K562 (cell line): ENCODE measurements around the gene L3MBTL1. TPM values are rescaled to one million over a fixed set of nuclear protein-coding genes. Genes with fewer than 3 reads are reported as not detected.

Source experiments
- BRD9 ChIP-seq: fragments of 450-650 bp; IDR thresholded peaks from 2 replicates; pipeline ENCODE4 v1.6.1; 2018; ENCODE audit warnings: low read depth; ENCODE audit not compliant: partially characterized antibody
- EWSR1 ChIP-seq: fragments of 450-650 bp; IDR thresholded peaks from 2 replicates; pipeline ENCODE4 v1.6.1; 2018; ENCODE audit warnings: borderline replicate concordance, mild to moderate bottlenecking, low read depth, moderate library complexity; ENCODE audit not compliant: partially characterized antibody
- GTF2E2 ChIP-seq: fragments of 200-800 bp; sonication (Bioruptor generic); IDR thresholded peaks from 2 replicates; pipeline ENCODE4 v1.6.1; 2016; ENCODE audit warnings: missing genetic modification characterization, missing compliant biosample characterization
- JUN ChIP-seq, 2 experiments: sonication (generic) in 1 of 2; formaldehyde crosslinking in 1 of 2; IDR thresholded peaks; 2 replicates each; pipeline versions ENCODE4 v1.6.1 to v1.8.0; 2012 to 2022; ENCODE audit warnings: borderline replicate concordance in 2 of 2, mild to moderate bottlenecking in 2 of 2, improper control_type of control experiment in 1 of 2, low read depth in 1 of 2, low read length in 1 of 2, missing genetic modification reagents in 1 of 2
- L3MBTL2 ChIP-seq: fragments of 450-650 bp; IDR thresholded peaks from 2 replicates; pipeline ENCODE4 v1.6.1; 2016; ENCODE audit warnings: mild to moderate bottlenecking, moderate library complexity
- MED1 ChIP-seq: sonication (generic); formaldehyde crosslinking; IDR thresholded peaks from 2 replicates; pipeline ENCODE4 v1.8.1; 2023; ENCODE audit warnings: missing genetic modification reagents, borderline replicate concordance
- MIER1 ChIP-seq: fragments of 450-650 bp; IDR thresholded peaks from 2 replicates; pipeline ENCODE4 v1.6.1; 2016; ENCODE audit warnings: antibody characterized with exemption, mild to moderate bottlenecking, low read depth
- THRAP3 ChIP-seq: fragments of 450-650 bp; IDR thresholded peaks from 2 replicates; pipeline ENCODE4 v1.6.1; 2016; ENCODE audit warnings: mild to moderate bottlenecking, inconsistent platforms, borderline replicate concordance
- ZNF12 ChIP-seq: sonication (generic); formaldehyde crosslinking; IDR thresholded peaks from 2 replicates; pipeline ENCODE4 v1.4.0; 2020; ENCODE audit warnings: mild to moderate bottlenecking, missing genetic modification reagents
- ZNF583 ChIP-seq: fragments of 250-450 bp; sonication (Bioruptor Pico); IDR thresholded peaks from 2 replicates; pipeline ENCODE4 v1.4.0; 2020
- polyA plus RNA-seq, 8 experiments: library from polyadenylated mRNA; depleted of rRNA in 4 of 8; stranded (reverse) in 5 of 8; unstranded in 3 of 8; fragments of >200 nt; fragmentation: Nextera tagmentation in 2 of 8; fragmentation: Illumina TruSeq in 1 of 8; extraction: Ambion mirVana in 2 of 8; extraction: Trizol in 1 of 8; gene quantifications; 2 replicates each; pipeline versions ENCODE4 v1.2.1 to v1.2.3, GENCODE V29; 2011 to 2014; ENCODE audit warnings: inconsistent platforms in 1 of 8, missing spikeins in 1 of 8
- total RNA-seq, 7 experiments: library from RNA; depleted of rRNA in 6 of 7; stranded (reverse); fragments of >200 nt in 6 of 7; fragmentation: Illumina TruSeq in 2 of 7; extraction: Trizol in 2 of 7; gene quantifications; 2 replicates each; pipeline versions ENCODE4 v1.2.1 to v1.2.3, GENCODE V29; 2011 to 2021; ENCODE audit warnings: low replicate concordance in 1 of 7
- TF ChIP-seq, protein P1 (sequence below): fragments of 450-650 bp; formaldehyde crosslinking; IDR thresholded peaks from 2 replicates; pipeline ENCODE4 v1.4.0; 2022; ENCODE audit warnings: missing genetic modification characterization
- TF ChIP-seq, protein P2 (sequence below): fragments of 250-450 bp; sonication (Bioruptor Pico); IDR thresholded peaks from 2 replicates; pipeline ENCODE4 v1.8.0; 2022; ENCODE audit warnings: moderate library complexity, mild to moderate bottlenecking, inconsistent platforms

Gene L3MBTL1
- total and polyA plus RNA-seq, 9 of the 15 experiments (the other 6 are each of a cell fraction or from before 2014, with no cell fraction given) = 0.77 to 10.0 (median 4.4) TPM

DNA sequence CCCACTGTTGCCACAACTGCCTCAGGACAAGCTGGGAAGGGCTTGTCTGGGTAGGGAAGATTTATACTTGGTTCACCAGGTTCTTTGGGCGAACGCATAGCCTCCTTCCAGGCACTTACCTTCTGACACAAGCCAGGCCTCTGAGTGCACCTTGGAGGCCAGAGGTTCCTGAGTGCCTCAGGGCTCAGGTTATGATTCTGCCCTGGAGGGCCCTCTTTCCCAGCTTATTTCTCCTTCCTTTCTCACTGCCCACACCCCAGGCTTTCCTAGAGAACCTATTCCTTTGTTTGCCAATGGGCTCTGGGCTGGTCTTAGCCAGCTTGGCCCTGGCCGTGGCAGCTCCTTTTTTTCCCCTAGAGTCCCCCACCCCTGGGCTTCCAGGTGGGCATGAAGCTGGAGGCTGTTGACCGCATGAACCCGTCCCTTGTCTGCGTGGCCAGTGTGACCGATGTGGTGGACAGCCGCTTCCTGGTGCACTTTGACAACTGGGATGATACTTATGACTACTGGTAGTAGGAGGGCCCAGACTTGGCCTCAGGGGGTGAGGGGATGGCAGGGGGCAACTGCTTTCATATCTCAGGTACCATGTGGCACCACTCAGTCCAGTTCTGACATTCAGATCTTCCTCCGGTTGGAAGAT, 25.0 kb downstream of the L3MBTL1 start (continued):
- no peak for TF ChIP-seq JUN (IDR thresholded peaks at IDR 0.05; ENCODE audit: borderline replicate concordance, low read depth, low read length)
- no peak for TF ChIP-seq JUN (CRISPR knock-in tag; IDR thresholded peaks at IDR 0.05; ENCODE audit: borderline replicate concordance)
- no peak for TF ChIP-seq L3MBTL2
- no peak for TF ChIP-seq MED1 (CRISPR knock-in tag)
- TF ChIP-seq GTF2E2 (tag) = no peak
- no peak for TF ChIP-seq ZNF12 (CRISPR knock-in tag)
- TF ChIP-seq, protein P1, sequence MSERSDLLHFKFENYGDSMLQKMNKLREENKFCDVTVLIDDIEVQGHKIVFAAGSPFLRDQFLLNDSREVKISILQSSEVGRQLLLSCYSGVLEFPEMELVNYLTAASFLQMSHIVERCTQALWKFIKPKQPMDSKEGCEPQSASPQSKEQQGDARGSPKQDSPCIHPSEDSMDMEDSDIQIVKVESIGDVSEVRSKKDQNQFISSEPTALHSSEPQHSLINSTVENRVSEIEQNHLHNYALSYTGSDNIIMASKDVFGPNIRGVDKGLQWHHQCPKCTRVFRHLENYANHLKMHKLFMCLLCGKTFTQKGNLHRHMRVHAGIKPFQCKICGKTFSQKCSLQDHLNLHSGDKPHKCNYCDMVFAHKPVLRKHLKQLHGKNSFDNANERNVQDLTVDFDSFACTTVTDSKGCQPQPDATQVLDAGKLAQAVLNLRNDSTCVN (CRISPR knock-in tag) = no peak
- no peak for TF ChIP-seq THRAP3
- no peak for TF ChIP-seq ZNF583 (CRISPR knock-in tag)
- no peak for TF ChIP-seq BRD9
- TF ChIP-seq, protein P2, sequence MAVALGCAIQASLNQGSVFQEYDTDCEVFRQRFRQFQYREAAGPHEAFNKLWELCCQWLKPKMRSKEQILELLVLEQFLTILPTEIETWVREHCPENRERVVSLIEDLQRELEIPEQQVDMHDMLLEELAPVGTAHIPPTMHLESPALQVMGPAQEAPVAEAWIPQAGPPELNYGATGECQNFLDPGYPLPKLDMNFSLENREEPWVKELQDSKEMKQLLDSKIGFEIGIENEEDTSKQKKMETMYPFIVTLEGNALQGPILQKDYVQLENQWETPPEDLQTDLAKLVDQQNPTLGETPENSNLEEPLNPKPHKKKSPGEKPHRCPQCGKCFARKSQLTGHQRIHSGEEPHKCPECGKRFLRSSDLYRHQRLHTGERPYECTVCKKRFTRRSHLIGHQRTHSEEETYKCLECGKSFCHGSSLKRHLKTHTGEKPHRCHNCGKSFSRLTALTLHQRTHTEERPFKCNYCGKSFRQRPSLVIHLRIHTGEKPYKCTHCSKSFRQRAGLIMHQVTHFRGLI (CRISPR knock-in tag) = no peak
- TF ChIP-seq MIER1 = no peak
- TF ChIP-seq EWSR1 = no peak
